Measurements from ENCODE around the gene SLC2A1.

Gene SLC2A1

GRCh38 chr1:42887366-42887765 is 71.3 kb downstream of the SLC2A1 start:
- DNase-seq = no peak

- no peak for DNase-seq
These were observed 71.9 kb downstream of the SLC2A1 start for GRCh38 chr1:42886800-42887199.

GRCh38 chr1:42886046-42886739 is 72.5 kb downstream of the SLC2A1 start:
- DNase-seq = no peak

GRCh38 chr1:42880384-42880783 is 78.3 kb downstream of the SLC2A1 start:
- no peak for DNase-seq

GRCh38 chr1:42877380-42877779 is 81.3 kb downstream of the SLC2A1 start:
- DNase-seq = no peak

GRCh38 chr1:42876009-42876408 is 82.7 kb downstream of the SLC2A1 start:
- no peak for DNase-seq

Measured in activated CD4-positive, alpha-beta T cell treated with anti-CD3 and anti-CD28 coated beads for 4 hours (primary cell).